Parathyroid adenoma (tissue), 2 donors: ENCODE results near the gene MXRA7.

Experiments
- H2AFZ ChIP-seq: fragments of 300-600 bp; sonication (generic); one replicate; pipeline ENCODE4 v1.7.0; 2017; ENCODE audit warnings: antibody characterized with exemption, mild to moderate bottlenecking
- H3K27ac ChIP-seq: fragments of 300-600 bp; sonication (generic); one replicate; pipeline ENCODE4 v1.7.0; 2017
- H3K27me3 ChIP-seq: fragments of 300-600 bp; sonication (generic); one replicate; pipeline ENCODE4 v1.7.0; 2017; ENCODE audit warnings: low read length; ENCODE audit not compliant: control insufficient read depth, insufficient read depth
- H3K36me3 ChIP-seq: fragments of 300-600 bp; sonication (generic); one replicate; pipeline ENCODE4 v1.7.0; 2017; ENCODE audit warnings: low read length; ENCODE audit not compliant: control insufficient read depth, insufficient read depth
- H3K4me1 ChIP-seq: fragments of 300-600 bp; sonication (generic); one replicate; pipeline ENCODE4 v1.7.0; 2017; ENCODE audit warnings: control low read depth
- H3K4me2 ChIP-seq: fragments of 300-600 bp; sonication (generic); one replicate; pipeline ENCODE4 v1.7.0; 2017; ENCODE audit warnings: low read length
- H3K4me3 ChIP-seq: fragments of 300-600 bp; sonication (generic); one replicate; pipeline ENCODE4 v1.7.0; 2017; ENCODE audit warnings: low read depth, low read length
- H3K79me2 ChIP-seq: fragments of 300-600 bp; sonication (generic); one replicate; pipeline ENCODE4 v1.7.0; 2017; ENCODE audit warnings: control low read depth
- H3K9ac ChIP-seq: fragments of 300-600 bp; sonication (generic); one replicate; pipeline ENCODE4 v1.7.0; 2017; ENCODE audit warnings: mild to moderate bottlenecking
- H3K9me3 ChIP-seq: fragments of 300-600 bp; sonication (generic); one replicate; pipeline ENCODE4 v1.7.0; 2017; ENCODE audit warnings: low read length; ENCODE audit not compliant: control insufficient read depth
- TF ChIP-seq, protein P1 (sequence below): fragments of 300-600 bp; sonication (generic); IDR thresholded peaks from one replicate; pipeline ENCODE4 v1.7.0; 2017; ENCODE audit warnings: antibody characterized with exemption, mild to moderate bottlenecking
- donor health status: primary hyperparathyroidism.

The MXRA7 gene

GRCh38 chr17:76644995-76645394 is 65.8 kb downstream of the MXRA7 start:
- H3K36me3 ChIP-seq: no peaks in the 10 kb centered on the region
- TF ChIP-seq, protein P1, sequence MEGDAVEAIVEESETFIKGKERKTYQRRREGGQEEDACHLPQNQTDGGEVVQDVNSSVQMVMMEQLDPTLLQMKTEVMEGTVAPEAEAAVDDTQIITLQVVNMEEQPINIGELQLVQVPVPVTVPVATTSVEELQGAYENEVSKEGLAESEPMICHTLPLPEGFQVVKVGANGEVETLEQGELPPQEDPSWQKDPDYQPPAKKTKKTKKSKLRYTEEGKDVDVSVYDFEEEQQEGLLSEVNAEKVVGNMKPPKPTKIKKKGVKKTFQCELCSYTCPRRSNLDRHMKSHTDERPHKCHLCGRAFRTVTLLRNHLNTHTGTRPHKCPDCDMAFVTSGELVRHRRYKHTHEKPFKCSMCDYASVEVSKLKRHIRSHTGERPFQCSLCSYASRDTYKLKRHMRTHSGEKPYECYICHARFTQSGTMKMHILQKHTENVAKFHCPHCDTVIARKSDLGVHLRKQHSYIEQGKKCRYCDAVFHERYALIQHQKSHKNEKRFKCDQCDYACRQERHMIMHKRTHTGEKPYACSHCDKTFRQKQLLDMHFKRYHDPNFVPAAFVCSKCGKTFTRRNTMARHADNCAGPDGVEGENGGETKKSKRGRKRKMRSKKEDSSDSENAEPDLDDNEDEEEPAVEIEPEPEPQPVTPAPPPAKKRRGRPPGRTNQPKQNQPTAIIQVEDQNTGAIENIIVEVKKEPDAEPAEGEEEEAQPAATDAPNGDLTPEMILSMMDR: no peak
- no peak overlapping the region for H3K27ac ChIP-seq
- H3K4me3 ChIP-seq: no peak overlapping the region
- H3K4me2 ChIP-seq: no peak overlapping the region
- H3K27me3 ChIP-seq: no peaks in the 10 kb centered on the region
- no peaks in the 10 kb centered on the region for H3K9me3 ChIP-seq
- no peak overlapping the region for H2AFZ ChIP-seq
- H3K4me1 ChIP-seq: no peaks in the 10 kb centered on the region
- H3K9ac ChIP-seq: no peak overlapping the region
- H3K79me2 ChIP-seq: no peaks in the 10 kb centered on the region

DNA sequence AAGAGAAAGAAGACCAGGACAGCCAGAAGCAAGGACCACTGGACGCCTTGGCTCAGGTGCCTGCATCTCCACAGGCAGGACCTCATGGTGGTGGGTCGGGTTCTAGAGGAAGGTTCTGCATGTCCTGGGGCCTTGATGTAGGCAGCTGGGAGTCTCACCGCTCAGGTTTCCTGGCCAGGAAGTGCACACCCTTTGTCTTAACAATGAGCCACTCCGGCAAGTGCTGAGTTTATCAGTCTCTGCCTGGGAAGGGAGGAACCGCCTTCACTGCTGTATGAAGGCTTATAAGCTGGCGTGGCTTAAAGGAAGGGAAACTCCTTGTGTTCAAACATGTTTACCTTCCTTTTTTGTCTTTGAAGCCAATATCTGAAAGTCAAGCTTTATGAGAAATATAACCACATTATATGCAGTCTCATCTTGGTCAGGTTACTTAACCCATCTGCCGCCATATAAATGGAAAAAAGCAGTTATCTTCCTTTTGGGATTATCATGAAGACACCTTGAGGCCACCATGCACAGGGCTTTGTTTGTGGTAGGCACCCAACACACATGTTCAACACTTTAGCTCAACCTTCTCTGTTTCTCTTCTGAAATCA is 67.1 kb downstream of the MXRA7 start, which contains the start of gene ST6GALNAC1:
TSS of gene ST6GALNAC1 (minus strand) at position 205 of the 596 bp plus-strand sequence. CDS start at position 86, 119 bp downstream.
- H3K4me2 ChIP-seq: no peak within 1 kb of the TSS
- no peak within 1 kb of the TSS for H2AFZ ChIP-seq
- H3K27ac ChIP-seq: no peak within 1 kb of the TSS
- no peaks in the 10 kb centered on the region for H3K79me2 ChIP-seq
- no peaks in the 10 kb centered on the region for H3K9me3 ChIP-seq
- no peak within 1 kb of the TSS for H3K4me3 ChIP-seq
- H3K9ac ChIP-seq: no peak within 1 kb of the TSS
- TF ChIP-seq, protein P1: no peak
- H3K36me3 ChIP-seq: no peaks in the 10 kb centered on the region
- H3K4me1 ChIP-seq: no peaks in the 10 kb centered on the region
- no peaks in the 10 kb centered on the region for H3K27me3 ChIP-seq

- Histone ChIP-seq H2AFZ (no peak overlapping the region), H3K27me3 (no peaks in the 10 kb centered on the region), H3K27ac (no peak overlapping the region), H3K4me3 (no peak overlapping the region), H3K4me1 (no peaks in the 10 kb centered on the region), H3K36me3 (no peaks in the 10 kb centered on the region), H3K9me3 (no peaks in the 10 kb centered on the region), H3K79me2 (no peaks in the 10 kb centered on the region), H3K9ac (no peak overlapping the region), H3K4me2 (no peak overlapping the region)
- TF ChIP-seq, protein P1: no peak
Observed at GRCh38 chr17:76642994-76643393, 67.8 kb downstream of the MXRA7 start.

GRCh38 chr17:76642032-76642561 is 68.7 kb downstream of the MXRA7 start:
- H3K4me2 ChIP-seq: no peak overlapping the region
- H3K36me3 ChIP-seq: no peaks in the 10 kb centered on the region
- no peak overlapping the region for H3K27ac ChIP-seq
- no peak overlapping the region for H3K9ac ChIP-seq
- H3K79me2 ChIP-seq: no peaks in the 10 kb centered on the region
- no peak overlapping the region for H3K4me3 ChIP-seq
- no peaks in the 10 kb centered on the region for H3K27me3 ChIP-seq
- no peaks in the 10 kb centered on the region for H3K9me3 ChIP-seq
- TF ChIP-seq, protein P1: no peak
- no peaks in the 10 kb centered on the region for H3K4me1 ChIP-seq
- no peak overlapping the region for H2AFZ ChIP-seq

DNA sequence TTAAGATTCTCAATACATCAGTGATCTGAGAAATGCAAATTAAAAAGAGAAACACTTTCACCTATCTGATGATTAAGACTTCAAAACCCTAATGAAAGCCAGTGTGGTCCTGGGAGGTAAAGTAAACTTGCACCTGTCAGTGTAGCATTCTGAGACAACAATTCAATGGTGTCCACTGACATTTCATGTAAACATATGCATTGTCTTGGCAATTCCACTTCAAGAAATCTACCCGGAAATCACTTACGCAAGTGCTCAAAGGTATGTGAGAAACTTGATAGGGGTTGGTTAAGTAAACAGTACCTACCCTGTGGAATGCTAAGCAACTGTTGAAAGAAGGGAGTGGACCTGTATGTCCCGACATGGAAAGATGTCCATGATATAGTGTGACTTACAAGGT is 69.3 kb downstream of the MXRA7 start:
- H3K9ac ChIP-seq: no peak overlapping the region
- H2AFZ ChIP-seq: no peak overlapping the region
- peak overlapping the region; percentile 68 for H3K4me2 ChIP-seq
- H3K4me1 ChIP-seq: no peaks in the 10 kb centered on the region
- H3K36me3 ChIP-seq: no peaks in the 10 kb centered on the region
- H3K27ac ChIP-seq: no peak overlapping the region
- TF ChIP-seq, protein P1: no peak
- no peaks in the 10 kb centered on the region for H3K79me2 ChIP-seq
- no peaks in the 10 kb centered on the region for H3K9me3 ChIP-seq
- H3K27me3 ChIP-seq: no peaks in the 10 kb centered on the region
- H3K4me3 ChIP-seq: no peak overlapping the region
